GM15510 (cell line): ENCODE measurements around the gene TSPO2.

ENCODE experiments used
- POLR2A ChIP-seq: IDR thresholded peaks from 3 replicates; pipeline ENCODE4 v1.6.1; 2011; ENCODE audit warnings: borderline replicate concordance; ENCODE audit not compliant: insufficient read length; ENCODE audit errors: extremely low read depth

The TSPO2 gene

DNA sequence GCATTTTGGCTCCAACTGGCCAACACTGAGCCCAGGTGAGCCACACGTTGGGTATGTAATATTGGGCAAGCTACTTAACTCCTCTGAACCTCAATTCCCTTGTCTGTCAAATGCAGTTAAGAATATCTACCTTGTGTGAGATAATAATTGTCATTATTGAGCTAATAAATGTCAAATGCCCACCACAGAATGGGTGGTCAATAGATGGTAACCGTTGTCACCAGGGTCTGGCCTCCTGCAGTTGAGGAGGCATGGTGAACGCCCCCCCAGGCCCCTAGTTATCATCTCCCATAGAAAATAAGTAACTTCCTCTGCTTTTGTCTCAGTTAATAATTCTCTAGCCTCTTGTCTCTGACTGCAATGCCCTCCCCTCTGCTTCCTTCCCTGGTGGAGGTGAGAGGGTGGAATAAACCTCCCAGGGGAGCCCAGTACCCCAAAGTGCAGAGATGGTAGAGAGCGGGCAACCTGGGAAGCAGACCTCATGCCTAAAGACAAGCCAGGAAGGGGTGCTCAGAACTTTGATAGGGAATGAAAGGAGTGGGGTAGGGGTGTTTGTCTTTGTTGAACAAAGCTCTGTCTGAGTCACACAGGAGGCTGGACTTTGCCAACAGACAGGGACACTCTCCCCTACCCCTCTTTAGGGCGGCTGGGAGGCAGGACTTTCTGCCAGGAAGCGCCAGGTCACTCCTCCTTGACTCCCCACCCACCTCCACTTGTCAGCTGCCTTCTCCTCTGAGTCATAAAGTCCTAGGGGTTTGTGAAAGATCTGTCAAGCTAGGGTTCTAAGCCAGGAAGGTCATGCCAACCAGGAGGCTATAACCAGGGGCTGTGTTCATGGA, 1.9 kb upstream of the TSPO2 start:
- TF ChIP-seq POLR2A = no peak

DNA sequence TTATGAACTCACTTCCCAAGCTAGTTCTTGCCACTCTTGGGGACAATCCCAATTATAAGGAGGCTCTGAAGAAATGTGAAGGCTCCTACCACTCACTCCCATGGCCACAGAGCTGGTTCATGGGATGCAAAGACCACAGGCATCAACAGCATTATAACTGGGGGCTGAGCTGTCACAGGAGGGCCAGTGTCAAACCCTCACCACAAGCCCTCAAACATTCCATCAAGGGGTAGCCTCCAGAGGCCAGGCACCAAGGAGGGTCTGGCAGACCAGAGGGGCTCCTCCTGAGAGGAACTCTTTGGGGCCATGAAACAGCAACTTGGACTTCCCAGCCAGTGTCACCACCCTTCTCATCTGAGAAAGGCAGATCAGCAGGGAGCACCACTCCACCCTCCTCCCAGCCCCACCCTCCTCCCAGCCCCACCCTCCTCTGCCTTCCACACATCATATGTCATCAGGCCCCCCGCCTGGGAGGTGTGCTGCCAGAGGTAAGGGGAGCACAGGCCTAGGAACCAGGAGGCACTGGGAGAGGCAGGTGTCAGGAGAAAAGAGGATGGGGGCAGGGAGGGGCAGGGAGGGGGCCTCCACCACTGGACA, 1.2 kb upstream of the TSPO2 start:
- TF ChIP-seq POLR2A = no peak

DNA sequence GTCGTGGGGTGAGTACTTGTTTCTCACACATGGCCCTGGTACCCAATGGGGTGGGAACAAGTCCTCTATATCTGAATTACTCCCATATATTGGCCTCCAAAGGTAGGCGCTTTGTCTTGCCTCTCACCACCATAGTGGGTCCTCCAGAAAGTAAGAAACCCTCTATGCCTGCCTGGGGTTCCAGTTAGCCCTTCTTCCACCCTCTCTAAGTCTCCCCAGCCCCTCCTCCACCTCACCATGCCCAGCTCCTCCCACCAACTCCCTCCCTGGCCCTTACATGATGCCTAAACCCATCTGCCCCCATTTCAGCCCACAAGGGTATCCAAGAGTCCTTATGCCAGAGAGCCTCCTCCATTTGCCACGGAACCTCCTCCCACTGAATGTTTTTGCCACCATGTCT, 884 bp downstream of the TSPO2 start:
- no peak for TF ChIP-seq POLR2A

DNA sequence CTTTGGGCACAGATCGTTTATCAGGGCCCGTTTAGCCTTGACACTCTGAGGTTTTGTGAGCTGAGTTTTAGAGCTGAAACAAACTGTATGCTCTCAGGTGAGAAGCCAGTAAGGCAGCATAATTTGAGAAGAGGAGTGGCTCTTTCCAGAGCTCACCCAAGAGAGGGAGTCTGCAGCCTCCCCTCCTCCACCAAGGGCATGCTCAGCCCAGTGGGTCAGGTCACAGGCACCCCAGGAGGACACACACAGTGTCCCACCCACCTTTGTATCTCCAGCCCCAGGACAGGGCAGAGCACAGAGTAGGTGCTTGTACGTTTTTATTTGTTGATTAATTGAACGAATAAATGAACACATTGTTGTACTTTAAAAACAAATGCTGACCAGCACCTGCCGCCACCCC, 3.4 kb downstream of the TSPO2 start:
- TF ChIP-seq POLR2A = no peak

DNA sequence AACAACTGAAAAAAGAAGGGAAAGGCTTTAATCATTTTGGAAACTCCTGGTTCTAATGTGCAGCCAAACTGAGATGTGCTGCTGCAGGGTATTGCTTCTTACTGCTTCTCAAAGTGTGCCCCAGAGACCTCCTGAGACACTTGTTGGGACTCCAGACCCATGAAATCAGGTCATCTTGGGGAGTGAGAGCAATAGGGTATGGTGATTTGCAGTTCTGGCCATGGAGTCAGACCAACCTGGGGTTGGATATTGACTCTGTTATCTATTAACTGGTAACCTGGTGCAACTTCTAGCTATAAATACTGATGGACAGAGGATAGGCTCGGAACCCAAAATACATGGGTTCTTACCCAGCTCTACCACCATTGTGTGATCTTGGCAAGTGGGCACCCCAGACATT, 3.8 kb downstream of the TSPO2 start:
- TF ChIP-seq POLR2A = no peak

DNA sequence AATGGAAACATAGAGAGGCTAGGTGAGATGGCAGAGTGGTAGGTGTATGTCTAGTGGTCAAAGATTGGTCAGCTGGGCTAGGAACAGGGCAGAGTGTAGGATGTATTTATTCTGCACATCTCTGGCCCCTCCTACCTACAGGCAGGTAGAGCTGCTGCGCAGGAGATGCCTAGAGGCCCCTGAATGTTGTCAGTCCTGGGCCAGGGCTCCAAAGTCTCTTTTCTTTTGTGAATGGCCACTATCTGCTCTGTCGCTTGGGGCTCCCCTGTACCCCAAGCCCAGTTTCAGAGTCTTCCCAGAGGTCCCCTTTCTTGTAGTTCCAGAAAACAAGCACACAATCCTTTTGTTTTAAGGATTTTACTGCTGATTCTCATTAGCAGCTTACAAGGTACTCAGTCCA, 5.0 kb downstream of the TSPO2 start:
- no peak for TF ChIP-seq POLR2A

DNA sequence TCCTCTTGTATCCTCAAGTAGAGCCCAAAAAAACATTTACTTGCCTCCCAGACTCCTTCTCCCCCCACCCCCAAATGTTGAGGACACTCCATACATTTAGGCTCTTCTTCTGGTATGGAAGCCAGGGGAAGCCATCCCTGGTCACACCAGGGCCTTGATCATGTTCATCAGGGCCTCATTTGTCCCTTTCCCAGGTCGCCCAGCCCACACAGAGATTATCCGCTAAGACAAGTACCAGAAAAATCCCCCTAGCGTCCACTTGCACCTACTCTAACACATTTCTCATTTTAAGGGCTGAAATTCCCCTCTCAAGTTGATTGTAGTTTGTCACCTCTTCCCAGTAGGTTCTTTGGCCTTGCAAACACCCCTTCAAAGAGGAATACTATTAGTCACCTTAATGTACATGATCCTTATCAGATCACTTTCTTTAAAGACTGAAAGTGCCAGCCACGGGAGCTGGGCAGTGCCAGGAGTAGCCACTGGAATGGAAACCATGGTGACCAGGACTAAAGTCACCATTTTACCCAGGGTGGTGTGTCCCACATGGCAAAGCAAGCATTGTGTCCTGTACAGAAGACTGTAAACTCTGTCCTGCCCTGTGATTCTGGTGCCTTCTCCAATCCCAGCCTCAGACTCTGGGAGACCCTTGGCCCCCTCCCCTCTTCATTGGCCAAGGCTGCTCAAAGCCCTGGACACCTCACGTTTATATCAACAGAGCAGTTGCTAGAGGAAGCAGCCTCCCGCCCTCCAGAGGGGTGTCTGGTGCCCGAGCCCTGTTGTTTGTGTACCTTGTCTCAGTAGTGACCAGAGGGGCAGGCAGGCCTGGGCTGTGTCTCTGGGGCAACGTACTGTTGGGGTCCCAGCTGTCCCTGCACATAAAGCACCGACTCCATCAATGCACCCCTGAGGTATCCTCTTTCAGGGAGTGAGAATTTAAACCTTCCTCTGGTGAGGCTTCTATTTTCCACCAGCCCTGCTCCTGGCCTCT, 5.8 kb downstream of the TSPO2 start:
- TF ChIP-seq POLR2A = no peak

DNA sequence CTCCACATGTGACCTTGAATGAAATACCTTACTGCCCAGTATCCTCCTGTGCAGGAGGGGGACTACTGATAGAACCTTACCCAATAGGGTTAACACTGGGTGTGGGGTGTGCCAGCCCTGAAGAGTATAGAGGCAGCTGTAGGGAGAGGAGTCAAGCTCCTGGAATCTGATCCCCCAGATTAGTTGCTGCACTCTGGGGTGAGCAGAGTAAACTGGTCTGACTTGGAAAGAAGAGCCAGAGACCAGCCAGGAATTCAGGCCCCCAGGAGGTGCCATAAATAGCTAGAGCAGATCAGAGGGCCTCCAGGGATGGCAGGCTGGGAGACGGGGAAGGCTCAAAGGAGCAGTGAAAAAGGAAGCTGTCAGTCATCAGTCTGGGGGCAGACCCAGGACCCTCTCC, 7.3 kb downstream of the TSPO2 start:
- TF ChIP-seq POLR2A = no peak

DNA sequence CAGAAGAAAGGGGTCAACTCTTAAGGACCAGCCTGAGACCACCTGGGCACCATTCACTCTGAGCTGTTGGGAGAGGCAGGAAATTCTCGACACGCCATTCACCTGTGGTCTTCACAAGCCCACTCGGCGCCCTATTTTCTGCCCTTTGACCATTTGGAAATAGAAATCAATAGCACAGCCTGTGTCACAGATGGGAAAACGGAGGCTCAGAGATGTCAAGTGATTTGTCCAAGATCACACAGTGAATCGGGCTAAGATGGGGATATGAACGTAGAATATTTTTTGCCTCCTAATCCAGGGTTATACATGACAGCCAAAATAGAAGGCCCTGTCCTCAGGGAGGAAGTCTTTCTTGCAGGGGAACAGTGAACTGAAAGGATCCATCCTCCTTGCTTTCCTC, 7.7 kb downstream of the TSPO2 start:
- TF ChIP-seq POLR2A = no peak

DNA sequence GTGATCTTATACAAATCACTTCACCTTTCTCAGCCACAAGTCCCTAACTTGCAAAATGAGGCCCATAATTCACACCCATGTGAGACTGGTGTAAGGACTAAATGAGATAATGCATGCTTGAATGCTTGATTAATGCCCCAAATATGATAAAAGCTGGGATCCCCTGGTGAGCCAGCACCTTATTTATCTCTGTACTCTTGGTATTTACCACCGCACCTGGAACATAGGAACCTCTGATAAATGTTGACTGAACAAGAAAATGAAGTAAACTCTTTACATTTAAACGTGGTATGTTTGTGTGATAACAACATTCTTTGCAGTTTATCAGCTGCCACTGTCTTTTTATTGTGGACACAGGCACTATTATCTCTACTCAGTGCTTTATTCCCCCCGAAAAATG, 8.3 kb downstream of the TSPO2 start:
- no peak for TF ChIP-seq POLR2A

DNA sequence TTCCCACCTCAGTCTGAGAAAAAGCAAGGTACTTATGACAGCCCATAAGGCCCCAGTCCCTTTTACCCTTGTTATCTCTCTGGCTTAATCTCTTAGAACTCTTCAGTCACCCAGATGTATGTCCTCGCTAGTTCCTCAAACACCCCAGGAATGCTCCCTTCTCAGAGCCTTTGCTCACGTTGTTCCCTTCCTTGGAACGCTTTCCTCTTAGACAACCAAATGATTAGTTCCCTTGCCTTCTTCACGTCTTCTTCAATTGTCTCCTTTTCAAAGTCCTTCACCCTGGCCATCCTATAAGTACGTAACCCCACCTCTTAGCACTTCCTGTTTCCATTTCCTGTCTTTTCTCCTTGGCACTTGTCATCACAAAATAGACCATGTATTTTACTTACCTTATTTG, 9.6 kb downstream of the TSPO2 start:
- TF ChIP-seq POLR2A = no peak

DNA sequence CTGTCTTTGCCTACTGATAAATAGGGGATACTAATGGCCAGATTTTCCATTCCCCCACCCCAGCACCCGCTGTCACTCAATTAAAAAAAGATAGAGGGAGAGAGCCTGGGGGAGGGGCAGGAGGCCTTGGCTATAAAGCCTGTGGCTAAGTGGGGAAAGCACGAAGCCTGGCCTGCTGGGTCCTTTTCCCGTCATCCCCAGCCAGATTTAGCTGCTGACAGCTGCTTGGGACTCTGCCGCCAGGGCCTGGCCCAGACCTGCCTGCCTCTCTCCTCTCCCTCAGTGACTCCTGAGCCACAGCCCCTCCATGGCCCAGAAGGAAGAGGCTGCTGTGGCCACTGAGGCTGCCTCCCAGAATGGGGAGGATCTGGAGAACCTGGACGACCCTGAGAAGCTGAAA, 10.8 kb downstream of the TSPO2 start, which contains the start of gene APOBEC2:
TSS of gene APOBEC2 (plus strand) at position 162 of the 400 bp plus-strand sequence. CDS start at position 308, 146 bp downstream.
- no peak for TF ChIP-seq POLR2A

DNA sequence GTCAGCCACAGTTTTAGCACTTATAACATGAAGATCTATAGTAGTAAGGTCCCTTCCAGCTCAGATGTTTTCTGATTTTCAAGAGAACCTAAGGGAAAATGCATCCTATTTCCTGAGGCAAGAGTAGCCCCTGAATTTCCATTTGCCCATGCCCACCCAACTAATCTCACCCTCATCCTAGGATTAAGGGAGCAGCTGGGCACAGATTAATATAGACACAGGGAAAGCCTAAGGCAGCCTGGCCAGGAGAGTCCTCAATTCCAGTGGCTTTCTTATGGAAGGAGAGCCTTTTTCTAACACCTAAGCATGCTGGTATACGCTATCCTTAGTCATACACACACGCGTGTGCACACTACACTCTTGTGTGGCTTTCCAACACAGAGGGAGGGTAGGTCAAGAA, 12.2 kb downstream of the TSPO2 start:
- no peak for TF ChIP-seq POLR2A

DNA sequence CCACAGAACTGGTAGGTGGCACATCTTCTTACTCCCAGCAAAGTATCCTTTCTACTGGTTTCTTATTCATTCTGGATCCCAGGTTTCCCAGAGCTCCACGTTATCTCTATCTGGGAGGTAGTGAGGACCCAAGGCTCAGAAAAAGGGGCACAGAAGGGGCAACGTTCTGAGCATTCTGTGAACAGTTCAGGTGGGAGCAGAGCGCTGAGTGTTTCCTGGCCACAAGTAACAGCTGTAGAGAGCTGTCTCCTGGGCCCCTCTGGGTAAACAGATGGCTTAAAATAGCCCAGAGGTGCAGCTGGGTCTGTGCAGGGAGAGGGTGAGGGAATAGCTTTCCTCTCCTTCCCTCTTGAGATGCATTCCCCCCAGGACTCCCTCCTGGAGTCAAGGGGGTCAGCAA, 12.9 kb downstream of the TSPO2 start:
- no peak for TF ChIP-seq POLR2A
